Bronchial smooth muscle cell (primary cell): Measurements from ENCODE around the gene CAMK2G. TPM values are rescaled to one million over a fixed set of nuclear protein-coding genes. Genes with fewer than 3 reads are reported as not detected.

Experiments used
- total RNA-seq: library from RNA; depleted of rRNA; stranded (reverse); fragments of >200 nt; gene quantifications from 2 replicates; pipeline ENCODE4 v1.2.1, GENCODE V29; 2014

The CAMK2G gene
- total RNA-seq, result 18.0 and 23.8 TPM in 2 replicates

GRCh38 chr10:73874267-73875138 is at the start of gene CAMK2G:
Gene CAMK2G (minus strand): TSS chr10:73874555. CDS start chr10:73874461, 94 bp downstream.

GRCh38 chr10:73910764-73911552 is 36.6 kb upstream of the CAMK2G start, which contains the start of gene PLAU:
Gene PLAU (plus strand): TSS chr10:73911132. CDS start chr10:73911556, 424 bp downstream.

GRCh38 chr10:73785211-73785720 is 89.1 kb downstream of the CAMK2G start, which contains the start of gene ZSWIM8:
Gene ZSWIM8 (plus strand): TSS chr10:73785606. CDS start chr10:73785879, 273 bp downstream.

GRCh38 chr10:73781879-73782748 is 92.2 kb downstream of the CAMK2G start, which contains the start of gene CHCHD1:
Gene CHCHD1 (plus strand): TSS chr10:73782048. CDS start chr10:73782076, 28 bp downstream.

Other genes starting within 250 kb of the CAMK2G start
- gene MYOZ1, start 233.1 kb downstream of the CAMK2G start, total RNA-seq, result under 0.01 and 0.43 TPM in 2 replicates
- not detected in 2 replicates for gene SYNPO2L, start 218.5 kb downstream of the CAMK2G start, total RNA-seq
- gene AGAP5, start 176.4 kb downstream of the CAMK2G start, total RNA-seq, result 2.7 and 2.8 TPM in 2 replicates
- 51.4 and 52.0 TPM in 2 replicates for gene SEC24C, start 130.2 kb downstream of the CAMK2G start, total RNA-seq
- 23.6 and 25.4 TPM in 2 replicates for gene CHCHD1, start 92.5 kb downstream of the CAMK2G start, total RNA-seq
- 38.6 and 57.0 TPM in 2 replicates for gene ZSWIM8, start 88.9 kb downstream of the CAMK2G start, total RNA-seq
- 7.7 and 8.2 TPM in 2 replicates for gene NDST2, start 63.0 kb downstream of the CAMK2G start, total RNA-seq
- gene PLAU, start 36.6 kb upstream of the CAMK2G start, total RNA-seq, result 16.7 and 63.4 TPM in 2 replicates
- gene VCL, start 123.6 kb upstream of the CAMK2G start, total RNA-seq, result 140 and 165 TPM in 2 replicates